NCI-H2029 (cell line): ENCODE results near the gene CNKSR3.
A peak's percentile ranks its signal among the peaks of the same experiment; 100 is the strongest.

Experiments used
- DNase-seq: peaks from one replicate; lab custom pipeline; 2025; lab: John Stamatoyannopoulos, UW

Gene CNKSR3

DNA sequence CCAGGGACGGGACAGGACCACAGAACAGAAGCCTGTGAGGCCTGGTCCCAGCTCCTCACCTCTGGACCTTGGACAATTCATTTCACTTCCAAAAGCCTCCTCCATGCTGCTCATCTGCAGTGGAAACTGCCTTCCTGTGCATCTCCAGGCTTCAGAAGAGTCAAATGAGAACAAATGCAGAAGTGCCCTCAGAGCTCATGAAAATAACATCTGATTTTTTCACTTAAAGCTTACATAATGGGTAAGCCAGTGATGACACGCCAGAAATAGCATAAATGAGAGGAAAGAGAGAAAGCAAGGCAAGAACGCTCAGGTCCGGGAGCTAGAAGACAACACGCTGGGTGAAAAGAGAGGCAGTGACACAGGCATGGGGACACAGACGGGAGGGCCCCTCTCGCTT lies 7.9 kb downstream of the CNKSR3 start:
- DNase-seq = no peak

DNA sequence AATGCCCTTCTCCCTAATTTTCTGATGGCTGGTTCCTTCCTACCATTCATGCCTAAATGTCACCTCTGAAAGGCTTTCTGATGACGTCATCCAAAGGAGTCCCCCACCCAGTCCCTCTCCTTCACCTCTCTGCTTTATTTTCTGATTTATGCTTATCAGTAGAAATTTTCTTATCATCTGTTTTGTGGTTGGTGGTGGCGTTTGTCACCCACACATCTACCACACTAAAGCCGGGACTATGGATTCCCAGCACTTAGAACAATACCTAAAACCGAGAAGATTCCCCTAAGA lies 9.0 kb downstream of the CNKSR3 start:
- DNase-seq = no peak

DNA sequence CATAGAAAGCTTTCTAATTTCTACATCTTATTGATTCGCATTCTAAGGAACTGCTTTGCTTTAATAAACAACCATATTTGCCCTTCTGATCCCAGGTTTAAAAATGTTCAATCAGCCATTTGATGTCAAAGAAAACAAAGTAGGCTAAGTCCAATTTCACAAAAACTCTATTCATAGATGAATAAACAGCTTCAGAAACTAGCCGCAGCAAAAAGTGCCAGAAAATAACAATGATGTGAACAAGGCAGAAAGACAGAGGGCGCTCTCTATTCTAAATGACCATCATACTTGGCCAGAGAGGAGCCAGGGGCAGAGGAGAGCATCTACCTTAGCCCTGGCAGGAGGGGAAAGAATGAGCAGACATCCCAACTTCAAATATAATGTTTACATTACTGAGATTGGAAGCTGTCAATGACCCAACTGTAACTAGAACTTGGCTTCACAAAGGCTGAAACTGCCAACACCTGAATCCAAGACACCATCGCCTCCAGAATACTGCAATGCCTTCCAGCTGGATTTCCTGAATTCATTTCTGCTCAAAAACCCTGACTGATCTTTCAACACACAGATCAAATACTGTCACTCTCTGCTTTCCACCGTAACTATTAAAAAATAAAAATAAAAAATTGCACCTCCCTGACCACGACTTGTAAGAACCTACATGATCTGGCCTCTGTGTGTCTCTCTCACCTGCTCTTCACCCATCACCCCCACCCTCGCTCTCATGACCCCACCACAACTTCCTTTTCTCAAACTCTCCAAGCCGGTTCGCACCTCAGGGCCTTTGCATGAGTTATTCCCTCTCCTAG lies 9.5 kb downstream of the CNKSR3 start:
- DNase-seq = peak; percentile 48

DNA sequence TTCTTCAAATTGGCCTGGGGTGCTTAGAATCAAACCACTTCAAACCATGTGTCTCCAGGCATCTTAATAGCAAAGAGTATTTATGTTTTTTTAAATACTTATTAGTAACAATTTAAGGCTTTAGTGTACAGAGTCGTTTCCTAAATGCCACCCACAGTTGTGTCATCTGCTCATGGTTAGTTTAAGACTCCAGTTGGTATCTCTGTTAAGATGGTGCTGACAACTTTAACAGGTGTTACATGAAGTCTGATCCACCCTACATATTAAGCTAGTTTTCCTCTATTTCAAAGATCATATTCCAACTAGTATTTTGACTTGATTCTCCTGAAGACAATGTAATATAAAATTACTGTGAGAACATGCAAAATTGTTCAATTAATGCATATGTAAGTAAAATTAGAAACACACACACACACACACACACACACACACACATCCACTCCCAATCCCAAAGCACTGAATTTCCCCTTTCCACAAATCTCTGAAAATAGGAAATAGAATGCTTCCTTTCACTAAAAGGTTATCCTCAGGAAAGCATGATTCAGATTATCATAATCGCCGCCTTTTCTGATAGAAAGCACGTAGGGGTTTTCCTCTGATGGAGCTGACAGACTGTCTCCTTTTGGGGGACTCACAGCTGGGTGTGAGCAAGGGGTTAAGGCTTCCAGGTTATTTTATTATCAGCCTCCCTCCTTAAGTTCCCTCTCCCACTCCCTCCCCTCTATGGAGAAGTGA lies 10.5 kb downstream of the CNKSR3 start:
- DNase-seq = no peak

DNA sequence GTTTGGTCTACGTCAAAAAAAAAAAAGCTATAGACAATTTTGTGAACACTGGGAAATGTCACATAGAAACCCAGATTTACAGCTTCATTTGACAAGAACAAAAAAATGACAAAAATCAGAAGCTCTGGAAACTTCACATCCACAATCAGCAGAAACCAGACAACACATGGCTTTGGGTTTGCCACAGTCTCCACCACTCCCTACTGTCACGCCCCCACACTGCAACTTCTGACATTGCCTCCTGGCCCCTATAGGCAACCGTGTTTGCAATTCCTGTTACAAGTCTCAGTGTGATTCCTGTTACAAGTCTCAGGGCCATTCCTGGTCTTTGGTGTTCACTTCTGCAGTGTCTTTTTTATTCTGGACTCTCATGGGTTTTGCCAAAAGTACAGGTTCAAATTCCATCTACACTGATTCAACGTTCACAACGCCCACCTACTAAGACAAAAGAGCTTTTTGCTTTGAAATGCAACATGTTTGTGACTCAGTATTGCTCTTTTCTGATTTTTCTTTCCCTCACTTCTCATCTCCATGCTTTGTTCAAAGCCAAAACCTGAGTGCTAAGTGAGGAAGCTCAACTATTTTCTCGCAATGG lies 12.0 kb downstream of the CNKSR3 start:
- no peak for DNase-seq

DNA sequence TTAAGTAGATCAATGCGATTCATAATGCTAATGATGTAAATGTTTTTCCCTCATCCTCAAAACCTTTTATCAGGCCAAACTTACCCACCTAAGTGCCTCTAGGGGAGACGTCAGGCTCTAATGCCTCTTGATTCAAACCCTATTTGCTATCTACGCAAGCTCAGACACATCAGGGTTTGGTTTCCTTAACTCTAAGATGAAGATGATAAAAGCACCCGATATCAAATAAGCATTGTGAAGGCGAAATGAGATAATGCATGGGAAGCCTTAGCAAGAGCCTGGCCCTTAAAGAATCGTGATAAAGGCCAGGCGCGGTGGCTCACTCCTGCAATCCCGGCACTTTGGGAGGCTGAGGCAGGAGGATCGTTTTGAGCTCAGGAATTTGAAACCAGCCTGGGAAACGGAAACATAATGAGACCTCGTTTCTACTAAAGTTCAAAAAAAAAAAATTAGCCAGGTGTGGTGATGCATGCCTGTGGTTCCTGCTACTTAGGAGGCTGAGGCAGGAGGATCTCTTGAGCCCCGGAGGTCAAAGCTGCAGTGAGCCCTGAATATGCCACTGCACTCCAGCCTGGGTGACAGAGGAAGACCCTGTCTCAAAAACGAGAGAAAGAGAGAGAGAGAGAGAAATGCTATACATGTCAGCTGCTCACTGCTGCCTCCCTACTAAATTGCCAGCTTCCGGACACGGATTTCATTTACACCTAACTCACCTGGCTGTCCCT lies 13.5 kb downstream of the CNKSR3 start:
- no peak for DNase-seq

DNA sequence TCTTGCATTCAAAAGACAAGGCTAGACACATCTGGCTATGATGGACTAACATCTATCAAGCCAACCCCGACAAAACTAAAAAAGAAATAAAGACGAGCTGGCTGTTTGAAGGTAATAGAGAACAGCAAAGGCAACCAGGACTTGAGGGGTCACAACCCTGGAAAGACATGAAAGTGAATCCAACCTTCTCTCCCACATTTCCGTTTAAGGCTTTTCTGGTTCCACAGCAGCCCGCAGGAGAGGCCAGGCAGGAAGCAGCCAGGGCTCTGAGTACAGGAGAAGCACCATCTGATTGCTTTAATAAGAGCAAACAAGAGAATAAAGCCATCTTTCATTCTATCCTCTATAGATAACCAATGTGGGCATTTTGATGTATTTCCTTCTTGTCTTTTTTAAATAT lies 14.3 kb downstream of the CNKSR3 start:
- peak; percentile 27 for DNase-seq

DNA sequence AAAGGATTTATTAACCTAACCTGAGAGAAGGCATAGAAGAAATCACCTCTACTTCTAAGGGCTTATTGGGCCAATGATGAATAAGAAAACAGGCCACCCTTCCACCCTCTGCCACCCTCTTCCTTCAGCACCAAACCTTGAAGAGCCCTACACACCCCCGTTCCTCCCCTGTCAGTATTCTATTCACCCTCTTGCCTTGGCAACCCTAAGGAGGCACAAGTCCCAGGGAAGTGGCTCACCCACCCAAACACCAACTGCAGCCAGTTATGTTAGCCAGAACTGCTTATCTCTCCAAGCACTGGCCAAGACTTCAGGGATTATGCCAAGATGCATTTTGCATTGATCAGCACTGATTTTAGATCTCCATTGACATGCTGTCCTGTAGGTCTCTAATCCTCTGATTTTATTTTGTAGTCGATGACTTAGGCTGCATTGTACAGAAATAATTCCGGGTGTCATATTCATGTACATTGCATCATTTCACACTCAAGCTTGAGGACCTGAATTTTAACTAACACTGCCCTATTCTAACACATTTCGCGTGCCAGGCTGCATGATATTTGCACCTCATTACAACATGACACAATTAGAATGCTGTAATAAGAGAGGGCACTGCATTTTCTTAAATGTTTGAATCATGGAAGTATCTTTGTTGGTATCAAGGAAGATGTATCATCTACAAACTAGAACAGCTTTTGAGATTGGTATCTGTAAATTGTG lies 15.7 kb downstream of the CNKSR3 start:
- DNase-seq = no peak

DNA sequence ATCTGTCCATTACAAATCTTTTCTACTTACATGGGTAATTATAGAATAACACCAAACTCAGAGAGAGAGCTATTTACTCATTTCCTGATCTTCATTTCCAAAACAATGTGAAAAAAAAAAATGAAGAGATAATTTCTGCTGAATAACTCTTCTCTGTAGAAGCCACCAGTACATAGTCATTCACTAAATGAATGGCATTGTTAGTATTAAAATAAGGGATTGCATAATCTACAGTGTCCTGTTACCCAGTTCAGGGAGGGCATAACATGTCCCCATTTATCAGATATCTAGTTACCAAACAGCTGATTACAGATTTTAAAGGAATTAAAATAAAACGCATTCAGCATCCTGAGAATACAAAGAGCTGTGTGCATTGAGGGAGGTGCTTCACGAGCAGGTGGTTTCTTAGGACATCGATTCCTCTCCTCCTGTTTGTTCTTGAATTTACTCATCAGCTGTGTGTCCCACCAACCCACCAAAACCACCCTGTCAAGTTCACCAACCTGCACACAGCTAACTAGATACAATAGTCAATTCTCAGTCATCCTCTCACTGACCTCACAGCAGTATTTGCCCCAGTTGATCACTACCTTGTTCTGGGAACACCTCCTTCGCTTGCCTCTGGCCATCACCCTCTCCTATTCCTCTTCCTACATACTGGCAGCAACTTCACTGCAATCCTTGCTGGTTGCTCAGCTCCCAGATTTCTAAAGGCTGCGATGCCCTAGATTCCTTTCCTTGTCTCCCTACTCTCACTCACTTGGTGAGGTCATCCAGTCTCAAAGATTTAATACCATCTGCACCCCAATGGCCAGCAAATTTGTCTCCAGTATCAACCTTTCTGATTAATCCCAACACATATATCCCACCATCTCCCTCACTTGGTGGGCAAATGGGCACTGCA lies 18.7 kb downstream of the CNKSR3 start:
- DNase-seq = peak; percentile 28

DNA sequence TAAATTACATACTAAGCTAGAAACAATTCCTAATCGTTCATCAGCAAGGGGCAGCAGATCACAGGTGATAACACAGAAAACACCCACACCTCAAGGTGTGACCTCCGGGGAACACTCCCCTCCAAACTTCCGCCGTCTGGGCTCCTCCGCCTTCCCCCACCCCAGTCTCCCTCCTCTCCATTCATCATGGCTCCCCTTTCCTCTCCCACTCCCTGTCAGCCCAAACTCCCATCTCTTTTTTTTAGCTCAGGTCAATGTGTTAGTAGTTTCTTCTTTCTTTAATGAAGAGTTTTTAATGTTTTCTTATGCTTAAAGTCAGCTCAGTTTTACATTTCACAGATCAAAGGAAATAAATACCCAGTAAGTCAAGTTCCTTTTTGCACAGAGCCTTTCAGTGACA lies 20.7 kb downstream of the CNKSR3 start:
- no peak for DNase-seq

DNA sequence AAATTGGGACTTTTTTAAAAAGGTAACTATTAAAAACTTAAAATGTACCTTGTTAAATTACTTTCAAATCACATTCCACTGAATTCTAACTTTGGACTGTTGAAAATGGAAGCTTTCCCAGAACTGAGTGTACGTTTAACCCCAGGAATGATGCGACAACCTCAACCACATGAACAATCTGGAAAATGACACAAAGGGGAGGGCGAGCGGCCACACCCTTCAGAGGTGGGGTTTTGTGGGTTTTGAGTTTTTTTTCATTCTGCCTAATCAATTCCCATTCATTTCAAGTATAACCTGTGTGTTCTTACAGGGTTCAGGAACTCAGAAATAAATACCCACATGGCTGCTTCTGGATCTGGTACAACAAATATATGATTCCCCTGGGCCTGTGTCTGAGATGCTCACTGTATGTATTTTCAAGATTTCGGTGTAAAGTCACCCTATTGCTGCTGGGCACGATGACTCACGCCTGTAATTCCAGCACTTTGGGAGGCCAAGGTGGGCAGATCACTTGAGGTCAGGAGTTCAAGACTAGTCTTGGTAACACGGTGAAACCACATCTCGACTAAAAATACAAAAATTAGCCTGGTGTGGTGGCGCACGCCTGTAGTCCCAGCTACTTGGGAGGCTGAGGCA lies 21.6 kb downstream of the CNKSR3 start:
- DNase-seq = no peak

DNA sequence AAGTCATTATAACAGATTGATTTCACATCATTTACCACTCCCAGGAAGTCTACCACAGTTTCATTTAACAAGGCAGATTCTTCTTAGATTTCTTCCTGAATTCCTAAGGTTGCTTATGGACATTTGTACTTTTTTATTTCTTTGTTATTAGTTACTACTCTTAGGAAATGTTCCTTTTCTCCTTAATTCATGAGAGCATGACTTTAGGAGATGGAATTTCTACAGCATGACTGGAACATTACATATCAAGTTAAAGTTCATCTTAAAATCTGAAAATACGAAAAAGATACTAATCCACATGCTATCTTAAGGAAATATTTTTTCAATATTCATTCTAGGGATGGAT lies 22.3 kb downstream of the CNKSR3 start:
- DNase-seq = no peak

DNA sequence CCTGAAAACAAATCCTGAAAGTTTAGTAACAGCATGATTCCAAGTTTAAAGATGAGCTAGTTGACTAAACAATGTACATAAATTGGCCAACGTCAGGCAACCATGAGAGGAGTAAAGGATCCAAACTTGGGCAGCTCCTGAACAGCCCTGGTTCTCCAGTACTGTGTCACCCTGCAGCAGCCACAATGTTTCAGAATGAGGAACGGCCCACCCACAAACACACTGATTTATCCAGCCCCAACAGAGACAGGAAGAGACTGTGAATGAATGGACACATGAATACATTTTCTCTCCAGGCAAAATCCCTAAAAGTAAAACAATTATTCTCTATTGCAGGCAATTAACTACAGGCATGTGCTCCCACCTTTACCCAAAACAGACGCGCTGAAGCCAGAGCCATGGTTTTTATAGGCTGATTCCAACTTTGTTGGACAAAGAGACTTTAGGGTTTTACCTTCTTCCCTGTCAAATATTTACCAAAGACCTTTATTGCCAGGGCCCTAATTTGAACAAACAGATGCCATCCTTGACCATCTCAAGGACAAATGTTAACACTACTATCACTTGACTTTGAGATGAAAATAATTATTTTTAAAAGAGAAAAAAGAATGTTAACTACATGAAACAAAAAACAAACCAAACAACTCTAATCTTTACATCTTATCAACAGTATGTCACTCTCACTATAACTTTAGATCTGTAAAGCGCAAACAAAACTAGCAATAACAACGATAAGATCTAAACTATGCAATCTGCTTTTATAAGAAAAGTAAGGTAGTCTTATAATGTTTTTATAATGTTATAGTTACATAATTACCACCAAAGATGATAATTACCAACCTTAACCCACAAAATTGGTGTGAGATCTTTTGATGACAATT lies 22.9 kb downstream of the CNKSR3 start:
- no peak for DNase-seq

DNA sequence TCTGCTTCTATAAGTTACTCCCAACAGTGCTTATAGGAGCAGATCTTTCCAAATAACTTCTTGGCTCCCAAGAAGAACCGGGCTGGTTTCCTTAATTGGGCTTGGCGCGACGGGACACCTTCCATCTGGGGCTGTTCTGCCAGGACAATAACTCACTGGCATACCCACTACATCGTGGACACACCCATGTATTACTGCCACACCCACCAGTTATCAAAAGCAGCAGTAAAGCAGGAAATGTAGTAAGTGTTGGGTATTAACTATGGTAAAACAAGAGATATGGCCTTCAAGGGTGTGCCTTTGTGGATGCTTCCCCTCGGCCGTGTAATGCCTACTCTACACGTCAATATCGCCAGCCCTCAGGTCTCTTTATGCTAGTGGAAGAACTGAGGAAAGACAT lies 24.7 kb downstream of the CNKSR3 start:
- DNase-seq = no peak

DNA sequence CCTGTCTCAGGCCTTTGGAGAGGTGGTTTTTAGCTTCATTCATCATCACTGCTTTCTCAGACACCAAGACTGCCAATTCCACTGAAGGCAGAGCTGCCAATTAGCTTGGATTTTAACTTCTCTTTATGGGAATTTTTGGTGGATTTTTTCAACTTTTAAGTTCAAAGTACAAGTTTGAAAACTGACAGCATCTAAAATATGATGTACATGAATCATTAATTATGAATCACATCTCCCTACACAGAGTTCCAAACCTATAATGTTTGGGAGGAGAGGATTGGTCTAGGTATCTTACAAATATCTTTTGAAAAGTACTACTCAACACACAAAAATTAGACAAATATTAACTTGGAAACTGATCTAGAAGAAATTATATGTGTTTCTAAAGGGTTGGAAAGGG lies 25.5 kb downstream of the CNKSR3 start:
- no peak for DNase-seq

DNA sequence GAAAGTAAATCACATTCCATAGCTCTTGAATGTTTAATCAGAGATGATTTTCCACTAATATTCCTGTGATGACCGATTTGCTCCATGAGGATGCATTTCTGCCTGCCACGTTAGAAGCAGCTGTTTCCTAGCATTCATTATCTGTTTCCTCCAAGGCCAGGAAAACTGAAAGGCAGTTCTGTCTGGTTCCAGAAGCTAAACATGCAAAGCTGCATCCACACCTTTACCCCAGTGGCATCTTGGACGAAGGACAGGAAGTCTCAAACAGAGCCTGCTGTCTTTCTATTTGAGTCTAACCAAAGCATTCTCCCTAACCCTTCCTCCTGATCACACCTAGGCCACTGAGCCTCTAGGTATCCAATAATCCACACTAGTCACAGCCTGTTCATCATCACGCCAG lies 27.6 kb downstream of the CNKSR3 start:
- DNase-seq = no peak

DNA sequence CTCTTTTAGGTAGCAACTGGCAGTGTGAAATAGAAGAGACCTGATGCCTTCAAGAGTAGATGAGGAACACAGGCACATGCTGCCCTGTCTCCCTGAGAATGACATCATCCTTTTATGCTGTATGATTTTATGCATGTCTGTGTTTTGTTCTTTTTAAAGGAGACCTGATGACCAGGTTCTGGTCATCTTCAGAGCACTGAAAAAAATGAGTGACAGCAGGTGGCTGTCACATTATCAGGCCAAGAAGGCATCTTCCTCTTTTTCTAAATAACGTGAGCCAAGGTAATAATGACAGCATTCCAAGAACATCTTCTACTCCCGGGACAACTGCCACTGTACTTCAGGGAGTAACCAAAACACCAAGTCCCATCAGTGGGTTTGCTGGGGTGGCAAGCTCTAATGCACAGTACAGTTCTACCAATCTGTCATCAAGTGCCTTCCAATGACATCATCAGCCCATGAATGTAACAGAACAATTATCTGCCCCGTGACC lies 28.9 kb downstream of the CNKSR3 start:
- DNase-seq = no peak

DNA sequence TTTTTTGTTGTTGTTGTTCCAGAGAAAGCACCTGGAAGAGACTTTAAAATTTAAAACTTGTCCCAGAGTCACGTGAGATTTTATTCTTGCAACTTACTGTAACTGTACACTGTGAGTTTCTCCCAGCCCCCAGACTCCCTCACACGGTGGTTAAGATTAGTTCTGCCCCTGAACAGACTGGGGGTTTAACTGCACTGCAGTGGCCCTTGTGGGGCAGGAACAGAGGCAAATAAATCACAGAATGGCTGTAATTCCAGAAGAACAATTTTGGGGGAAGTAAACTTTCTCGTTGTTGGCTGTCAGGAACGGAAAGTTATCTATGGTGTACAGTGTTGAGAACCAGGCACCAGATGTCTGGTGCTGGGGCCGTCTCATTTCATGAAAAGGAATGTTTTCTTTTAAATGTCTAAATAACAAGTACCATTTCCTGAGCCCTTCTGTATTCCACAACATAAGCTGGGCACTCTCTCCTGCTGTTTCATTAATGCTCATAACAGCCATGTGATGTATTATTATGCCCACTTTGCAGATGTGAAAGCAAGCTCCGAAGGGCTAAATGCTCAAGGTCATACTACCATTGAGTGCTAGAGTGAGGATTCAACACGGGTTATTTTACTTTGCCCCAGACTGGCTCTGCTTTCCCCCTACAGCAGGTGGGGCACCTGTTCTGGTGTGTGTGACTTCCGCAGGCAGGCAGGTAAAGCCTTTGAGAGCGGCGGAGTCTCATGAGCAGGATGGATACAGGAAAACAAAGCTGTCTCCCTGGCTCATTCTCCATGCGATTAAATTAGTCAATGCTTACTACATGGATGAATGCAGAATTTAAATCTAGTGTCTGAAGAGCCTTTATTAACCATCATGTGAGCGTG lies 30.5 kb downstream of the CNKSR3 start:
- no peak for DNase-seq
